UCSD-AML1 (cell line): ENCODE results near the gene ZER1.
"Not testable (repeated sequence)": the region's sequence is repeated elsewhere in the genome, so short reads cannot be mapped to it uniquely, and the experiment has no call there.

Experiments
- DNase-seq: peaks from one replicate; lab custom pipeline; 2025; ENCODE audit not compliant: unreplicated experiment; lab: John Stamatoyannopoulos, UW

The ZER1 gene

GRCh38 chr9:128696923-128697707 lies 74.6 kb downstream of the ZER1 start:
- DNase-seq: no peak

GRCh38 chr9:128694344-128694743 lies 77.4 kb downstream of the ZER1 start:
- no peak for DNase-seq

- DNase-seq: not testable (repeated sequence)
These were observed 78.0 kb downstream of the ZER1 start for GRCh38 chr9:128693738-128694137.

GRCh38 chr9:128690684-128691034 lies 81.1 kb downstream of the ZER1 start:
- no peak for DNase-seq

GRCh38 chr9:128689820-128690683 lies 81.7 kb downstream of the ZER1 start:
- no peak for DNase-seq

- DNase-seq: no peak
These were observed 82.4 kb downstream of the ZER1 start for GRCh38 chr9:128689293-128689774.

GRCh38 chr9:128688501-128689292 lies 83.0 kb downstream of the ZER1 start, which contains the start of gene SET:
TSS of gene SET (plus strand) at chr9:128689222. CDS start at chr9:128689583, 361 bp downstream.
- peak; percentile 98 for DNase-seq

- no peak for DNase-seq
These were observed 84.3 kb downstream of the ZER1 start for GRCh38 chr9:128687453-128687852.

- peak; percentile 46 for DNase-seq
These were observed 85.9 kb downstream of the ZER1 start for GRCh38 chr9:128685636-128686489.

- peak; percentile 68 for DNase-seq
These were observed 87.2 kb downstream of the ZER1 start for GRCh38 chr9:128684325-128685199.

- no peak for DNase-seq
These were observed 87.7 kb downstream of the ZER1 start for GRCh38 chr9:128684065-128684324.

GRCh38 chr9:128683340-128684064 lies 88.2 kb downstream of the ZER1 start:
- peak; percentile 52 for DNase-seq
